Measurements from ENCODE around the gene NINJ2. TPM values are rescaled to one million over a fixed set of nuclear protein-coding genes. Genes with fewer than 3 reads are reported as not detected.

Gene NINJ2
- total RNA-seq, 1 donor from 2014 or later = not detected

GRCh38 chr12:587132-588023 is 75.9 kb downstream of the NINJ2 start:
- H3K4me1 Mint-ChIP-seq (ENCODE audit: low read depth, unreplicated experiment) = no peaks in the 10 kb centered on the region

GRCh38 chr12:586318-587071 is 76.8 kb downstream of the NINJ2 start:
- H3K4me3 Mint-ChIP-seq (ENCODE audit: unreplicated experiment) = no peak overlapping the region
- H3K27me3 Mint-ChIP-seq (ENCODE audit: low read depth, unreplicated experiment) = peaks cover 24% of the 10 kb centered on the region
- H3K27me3 ChIP-seq (ENCODE audit: insufficient read depth, low read length) = peaks cover 2% of the 10 kb centered on the region
- peaks cover 8% of the 10 kb centered on the region for H3K9me3 Mint-ChIP-seq (ENCODE audit: unreplicated experiment)
- H3K27ac Mint-ChIP-seq (ENCODE audit: unreplicated experiment) = no peak overlapping the region
- no peak for FAIRE-seq
- no peaks in the 10 kb centered on the region for H3K79me2 ChIP-seq (ENCODE audit: insufficient read depth, low read length)
- TF ChIP-seq EZH2 (IDR thresholded peaks at IDR 0.05; ENCODE audit: insufficient read depth, low read length) (no peak), CTCF (IDR thresholded peaks at IDR 0.05; ENCODE audit: insufficient read depth, low read depth, low read length) (no peak)
- no peak overlapping the region for H3K4me2 ChIP-seq (ENCODE audit: low read length)
- H3K9ac ChIP-seq (ENCODE audit: low read length) = no peak overlapping the region
- no peaks in the 10 kb centered on the region for H4K20me1 ChIP-seq (ENCODE audit: insufficient read depth, low read length)
- H3K36me3 ChIP-seq (ENCODE audit: insufficient read depth, low read length) = no peaks in the 10 kb centered on the region
- no peak for DNase-seq (ENCODE audit: low read depth)
- no peak overlapping the region for H2AFZ ChIP-seq (ENCODE audit: low read depth, low read length)
- H3K27ac ChIP-seq (ENCODE audit: low read depth, low read length) = no peak overlapping the region
- no peaks in the 10 kb centered on the region for H3K36me3 Mint-ChIP-seq (ENCODE audit: low read depth, unreplicated experiment)
- H3K4me1 Mint-ChIP-seq (ENCODE audit: low read depth, unreplicated experiment) = no peaks in the 10 kb centered on the region
- H3K4me3 ChIP-seq (ENCODE audit: insufficient read depth, low read depth, low read length) = no peak overlapping the region
- no peaks in the 10 kb centered on the region for H3K4me1 ChIP-seq (ENCODE audit: insufficient read depth, low read length)
- no peaks in the 10 kb centered on the region for H3K9me3 ChIP-seq (ENCODE audit: insufficient read depth, low read depth, low read length)

More at GRCh38 chr12:587132-588023, 75.9 kb downstream of the NINJ2 start:
- Histone ChIP-seq H3K4me1 (ENCODE audit: insufficient read depth, low read length) (no peaks in the 10 kb centered on the region), H3K9ac (ENCODE audit: low read length) (no peak overlapping the region), H3K9me3 (ENCODE audit: insufficient read depth, low read depth, low read length) (no peaks in the 10 kb centered on the region), H3K27ac (ENCODE audit: low read depth, low read length) (no peak overlapping the region), H3K36me3 (ENCODE audit: insufficient read depth, low read length) (no peaks in the 10 kb centered on the region), H3K4me3 (ENCODE audit: insufficient read depth, low read depth, low read length) (no peak overlapping the region), H2AFZ (ENCODE audit: low read depth, low read length) (no peak overlapping the region), H3K79me2 (ENCODE audit: insufficient read depth, low read length) (no peaks in the 10 kb centered on the region), H3K4me2 (ENCODE audit: low read length) (no peak overlapping the region), H4K20me1 (ENCODE audit: insufficient read depth, low read length) (no peaks in the 10 kb centered on the region), H3K27me3 (ENCODE audit: insufficient read depth, low read length) (peaks cover 6% of the 10 kb centered on the region)
- FAIRE-seq = no peak
- TF ChIP-seq CTCF (IDR thresholded peaks at IDR 0.05; ENCODE audit: insufficient read depth, low read depth, low read length) = no peak
- TF ChIP-seq EZH2 (IDR thresholded peaks at IDR 0.05; ENCODE audit: insufficient read depth, low read length) = no peak
- no peak for DNase-seq (ENCODE audit: low read depth)
- Mint-ChIP-seq H3K9me3 (ENCODE audit: unreplicated experiment) (peaks cover 8% of the 10 kb centered on the region), H3K36me3 (ENCODE audit: low read depth, unreplicated experiment) (no peaks in the 10 kb centered on the region), H3K27ac (ENCODE audit: unreplicated experiment) (no peak overlapping the region), H3K27me3 (ENCODE audit: low read depth, unreplicated experiment) (peaks cover 30% of the 10 kb centered on the region), H3K4me3 (ENCODE audit: unreplicated experiment) (no peak overlapping the region)

Data from astrocyte (in vitro differentiated cells and primary cell).